ACC112 (cell line): Measurements from ENCODE around the gene FBXO36.

ENCODE experiments used
- H2AFZ ChIP-seq: fragments of 200-600 bp; sonication (generic); one replicate; pipeline ENCODE4 v1.6.0; 2017; ENCODE audit warnings: antibody characterized with exemption, low read length; ENCODE audit not compliant: unreplicated experiment
- H3K27ac ChIP-seq: fragments of 200-600 bp; sonication (generic); 2 replicates; pipeline ENCODE4 v1.5.1; 2014; ENCODE audit warnings: low read depth, mild to moderate bottlenecking, antibody characterized with exemption, low read length, moderate library complexity
- H3K27me3 ChIP-seq: fragments of 200-600 bp; sonication (generic); 2 replicates; pipeline ENCODE4 v1.6.1; 2014; ENCODE audit warnings: mild to moderate bottlenecking, antibody characterized with exemption, low read length, moderate library complexity, mixed read lengths; ENCODE audit not compliant: insufficient read depth
- H3K36me3 ChIP-seq: fragments of 200-600 bp; sonication (generic); 2 replicates; pipeline ENCODE4 v1.6.1; 2016; ENCODE audit warnings: mild to moderate bottlenecking, antibody characterized with exemption, low read length, moderate library complexity, mixed read lengths; ENCODE audit not compliant: insufficient read depth
- H3K4me1 ChIP-seq: fragments of 200-600 bp; sonication (generic); one replicate; pipeline ENCODE4 v1.6.1; 2016; ENCODE audit warnings: low read length, mixed read lengths; ENCODE audit not compliant: insufficient read depth, unreplicated experiment, control insufficient read depth
- H3K4me3 ChIP-seq: fragments of 200-600 bp; sonication (generic); 2 replicates; pipeline ENCODE4 v1.5.1; 2014; ENCODE audit warnings: mild to moderate bottlenecking, low read depth, low read length
- H3K79me2 ChIP-seq: fragments of 200-600 bp; sonication (generic); one replicate; pipeline ENCODE4 v1.6.0; 2016; ENCODE audit warnings: low read length; ENCODE audit not compliant: control insufficient read depth, unreplicated experiment, insufficient read depth

FBXO36 gene

DNA sequence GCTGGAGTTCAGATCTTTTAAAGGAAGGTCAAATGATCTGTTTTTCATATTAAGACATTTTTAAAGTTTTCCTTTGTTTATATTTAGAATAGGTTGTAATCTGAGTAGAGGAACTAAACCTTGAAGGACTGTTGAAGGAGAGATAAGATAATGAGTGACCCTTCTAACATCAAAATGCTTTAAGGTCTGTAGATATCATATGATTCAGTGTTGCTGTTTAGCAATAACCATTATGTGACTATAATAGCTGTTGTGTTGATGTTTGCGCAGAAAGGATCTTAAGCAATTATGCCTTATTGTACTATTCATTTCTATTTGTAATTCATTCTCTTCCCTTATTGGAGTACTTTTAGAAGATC lies 86.4 kb downstream of the FBXO36 start:
- no peaks in the 10 kb centered on the region for H3K79me2 ChIP-seq
- H3K27ac ChIP-seq: no peak overlapping the region
- no peaks in the 10 kb centered on the region for H3K36me3 ChIP-seq
- no peak overlapping the region for H2AFZ ChIP-seq
- no peak overlapping the region for H3K4me3 ChIP-seq
- no peaks in the 10 kb centered on the region for H3K27me3 ChIP-seq
- no peaks in the 10 kb centered on the region for H3K4me1 ChIP-seq

DNA sequence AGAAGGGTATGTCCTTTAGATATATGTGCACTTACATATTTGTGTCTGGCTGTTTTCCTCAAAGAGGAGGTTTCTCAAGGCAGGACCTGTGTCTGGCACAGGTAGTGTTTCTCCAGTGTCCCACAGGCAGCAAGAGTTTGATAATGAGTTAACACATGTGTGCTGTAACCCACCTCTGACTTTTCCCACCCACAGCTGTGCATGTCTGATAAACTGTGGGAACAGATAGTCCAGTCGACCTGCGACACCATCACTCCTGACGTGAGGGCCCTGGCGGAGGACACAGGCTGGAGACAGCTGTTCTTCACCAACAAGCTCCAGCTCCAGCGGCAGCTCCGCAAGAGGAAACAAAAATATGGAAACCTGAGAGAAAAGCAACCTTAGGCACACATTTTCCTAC lies 88.2 kb downstream of the FBXO36 start:
- no peaks in the 10 kb centered on the region for H3K79me2 ChIP-seq
- no peaks in the 10 kb centered on the region for H3K4me1 ChIP-seq
- H2AFZ ChIP-seq: no peak overlapping the region
- no peak overlapping the region for H3K27ac ChIP-seq
- no peaks in the 10 kb centered on the region for H3K27me3 ChIP-seq
- no peaks in the 10 kb centered on the region for H3K36me3 ChIP-seq
- no peak overlapping the region for H3K4me3 ChIP-seq

DNA sequence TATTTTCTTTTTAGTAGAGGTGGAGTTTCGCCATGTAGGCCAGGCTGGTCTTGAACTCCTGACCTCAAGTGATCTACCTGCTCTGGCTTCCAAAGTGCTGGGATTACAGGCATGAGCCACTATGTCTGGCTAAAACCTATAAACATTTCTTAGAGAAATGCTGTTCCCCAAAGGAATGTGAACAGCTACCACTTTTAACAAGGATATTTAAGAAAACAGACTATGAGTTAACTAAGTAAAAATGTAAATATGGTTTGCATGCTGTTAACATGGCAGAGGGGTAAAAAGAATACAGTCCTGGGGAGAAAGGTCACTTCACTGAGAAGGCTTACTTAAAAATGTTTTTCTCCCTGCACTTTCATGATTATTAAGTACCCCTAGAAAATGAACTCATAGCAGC lies 89.3 kb downstream of the FBXO36 start:
- Histone ChIP-seq H3K27me3 (no peaks in the 10 kb centered on the region), H2AFZ (no peak overlapping the region), H3K27ac (no peak overlapping the region), H3K36me3 (no peaks in the 10 kb centered on the region), H3K4me3 (no peak overlapping the region), H3K4me1 (no peaks in the 10 kb centered on the region), H3K79me2 (no peaks in the 10 kb centered on the region)

- H3K27ac ChIP-seq: no peak overlapping the region
Observed at GRCh38 chr2:230012267-230012884, 90.1 kb downstream of the FBXO36 start.

DNA sequence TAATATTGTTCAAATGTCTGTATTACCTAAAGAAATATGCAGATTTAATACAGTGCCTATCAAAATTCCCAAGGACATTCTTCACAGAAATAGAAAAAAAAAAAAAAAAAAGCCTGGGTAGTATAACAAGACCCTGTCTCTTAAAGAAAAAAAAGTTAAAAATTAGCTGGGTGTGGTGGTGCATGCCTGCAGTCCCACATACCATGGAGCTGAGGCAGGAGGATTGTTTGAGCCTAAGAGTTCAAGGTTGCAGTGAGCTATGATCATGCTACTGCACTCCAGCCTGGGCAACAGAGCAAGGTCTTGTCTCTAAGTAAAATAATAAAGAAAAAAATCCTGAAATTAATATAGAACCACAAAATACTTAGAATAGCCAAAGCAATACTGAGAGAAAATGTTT lies 94.5 kb downstream of the FBXO36 start:
- no peak overlapping the region for H3K27ac ChIP-seq
- no peak overlapping the region for H3K4me3 ChIP-seq
- no peaks in the 10 kb centered on the region for H3K27me3 ChIP-seq
- H3K36me3 ChIP-seq: no peaks in the 10 kb centered on the region
- H3K4me1 ChIP-seq: no peaks in the 10 kb centered on the region
- H3K79me2 ChIP-seq: no peaks in the 10 kb centered on the region
- H2AFZ ChIP-seq: no peak overlapping the region

More at GRCh38 chr2:230012267-230012884, 90.1 kb downstream of the FBXO36 start:
- Histone ChIP-seq H2AFZ (no peak overlapping the region), H3K36me3 (no peaks in the 10 kb centered on the region), H3K79me2 (no peaks in the 10 kb centered on the region), H3K4me3 (no peak overlapping the region), H3K4me1 (no peaks in the 10 kb centered on the region), H3K27me3 (no peaks in the 10 kb centered on the region)

DNA sequence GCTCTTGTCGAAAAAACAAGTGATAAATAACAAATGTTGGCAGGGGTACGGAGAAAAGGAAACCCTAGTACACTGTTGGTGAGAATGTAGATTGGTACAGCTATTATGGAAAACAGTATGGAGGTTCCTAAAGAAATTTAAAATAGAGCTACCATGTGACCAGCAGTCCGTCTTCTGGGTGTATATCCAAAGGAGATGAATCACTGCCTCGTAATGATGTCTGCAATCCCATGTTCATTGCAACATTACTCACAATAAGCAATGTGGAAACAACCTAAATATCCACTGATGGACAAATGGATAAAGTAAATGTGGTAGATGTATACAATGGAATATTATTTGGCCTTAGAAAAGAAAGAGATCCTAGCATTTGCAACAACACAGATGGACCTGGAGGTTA lies 95.8 kb downstream of the FBXO36 start:
- Histone ChIP-seq H3K79me2 (no peaks in the 10 kb centered on the region), H3K36me3 (no peaks in the 10 kb centered on the region), H3K27ac (no peak overlapping the region), H2AFZ (no peak overlapping the region), H3K4me1 (no peaks in the 10 kb centered on the region), H3K4me3 (no peak overlapping the region), H3K27me3 (no peaks in the 10 kb centered on the region)

DNA sequence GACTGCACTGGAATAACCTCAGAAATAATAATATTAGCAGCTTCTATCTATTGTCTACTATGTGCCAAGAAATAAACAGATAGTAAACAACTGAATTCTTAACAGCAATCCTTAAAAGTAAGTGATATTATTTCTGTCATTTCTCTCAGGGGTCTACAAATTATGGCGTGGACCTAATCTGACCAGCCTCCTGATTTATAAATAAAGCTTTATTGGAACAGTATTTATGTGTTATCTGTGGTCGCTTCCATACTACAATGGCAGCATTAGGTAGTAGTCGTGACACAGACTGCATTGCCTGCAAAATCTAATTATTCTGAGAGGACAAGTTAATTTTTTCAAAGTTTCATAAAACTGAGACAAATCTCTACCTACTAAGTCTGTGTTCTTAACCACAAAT lies 97.4 kb downstream of the FBXO36 start:
- H3K27me3 ChIP-seq: no peaks in the 10 kb centered on the region
- no peaks in the 10 kb centered on the region for H3K4me1 ChIP-seq
- H3K27ac ChIP-seq: no peak overlapping the region
- no peak overlapping the region for H2AFZ ChIP-seq
- H3K36me3 ChIP-seq: no peaks in the 10 kb centered on the region
- H3K79me2 ChIP-seq: no peaks in the 10 kb centered on the region
- H3K4me3 ChIP-seq: no peak overlapping the region

GRCh38 chr2:230023313-230023712 lies 101.0 kb downstream of the FBXO36 start:
- Histone ChIP-seq H3K79me2 (no peaks in the 10 kb centered on the region), H3K4me1 (no peaks in the 10 kb centered on the region), H3K27ac (no peak overlapping the region), H3K4me3 (no peak overlapping the region), H3K36me3 (no peaks in the 10 kb centered on the region), H2AFZ (no peak overlapping the region), H3K27me3 (no peaks in the 10 kb centered on the region)

GRCh38 chr2:230042195-230042594 lies 119.9 kb downstream of the FBXO36 start:
- no peak overlapping the region for H2AFZ ChIP-seq
- H3K79me2 ChIP-seq: no peaks in the 10 kb centered on the region
- no peaks in the 10 kb centered on the region for H3K4me1 ChIP-seq
- H3K4me3 ChIP-seq: no peak overlapping the region
- no peaks in the 10 kb centered on the region for H3K27me3 ChIP-seq
- no peak overlapping the region for H3K27ac ChIP-seq
- no peaks in the 10 kb centered on the region for H3K36me3 ChIP-seq

GRCh38 chr2:230043025-230043424 lies 120.7 kb downstream of the FBXO36 start:
- H3K79me2 ChIP-seq: no peaks in the 10 kb centered on the region

GRCh38 chr2:230043461-230043860 lies 121.2 kb downstream of the FBXO36 start:
- Histone ChIP-seq H3K27me3 (no peaks in the 10 kb centered on the region), H3K36me3 (no peaks in the 10 kb centered on the region), H3K79me2 (no peaks in the 10 kb centered on the region), H2AFZ (no peak overlapping the region), H3K27ac (no peak overlapping the region), H3K4me1 (no peaks in the 10 kb centered on the region), H3K4me3 (no peak overlapping the region)

More at GRCh38 chr2:230043025-230043424, 120.7 kb downstream of the FBXO36 start:
- H3K4me3 ChIP-seq: no peak overlapping the region
- H3K27me3 ChIP-seq: no peaks in the 10 kb centered on the region
- H2AFZ ChIP-seq: no peak overlapping the region
- no peaks in the 10 kb centered on the region for H3K4me1 ChIP-seq
- H3K36me3 ChIP-seq: no peaks in the 10 kb centered on the region
- no peak overlapping the region for H3K27ac ChIP-seq
